ENCODE results near the gene KCNQ4. TPM values are rescaled to one million over a fixed set of nuclear protein-coding genes. Genes with fewer than 3 reads are reported as not detected.

Gene KCNQ4
- total RNA-seq, 1 experiment from 2014 or later, result 1.4 TPM

DNA sequence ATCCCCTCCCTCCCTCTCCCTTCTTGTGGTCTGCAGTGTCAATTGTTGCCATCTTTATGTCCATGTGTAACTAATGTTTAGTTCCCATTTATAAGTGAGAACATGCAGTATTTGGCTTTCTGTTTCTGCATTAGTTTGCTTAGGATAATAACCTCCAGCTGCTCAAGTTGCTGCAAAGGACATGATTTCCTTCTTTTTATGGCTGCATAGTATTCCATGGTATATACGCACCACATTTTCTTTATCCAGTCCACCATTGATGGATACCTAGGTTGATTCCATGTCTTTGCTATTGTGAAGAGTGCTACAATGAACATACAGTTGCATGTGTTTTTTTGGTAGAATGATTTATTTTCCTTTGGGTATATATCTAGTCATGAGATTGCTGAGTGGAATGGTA is 62.3 kb downstream of the KCNQ4 start:
- H3K4me1 ChIP-seq (ENCODE audit: insufficient read depth, low read length), result no peaks in the 10 kb centered on the region
- H2BK120ac ChIP-seq (ENCODE audit: low read depth, low read length, poor library complexity, severe bottlenecking), result no peak overlapping the region
- peaks cover 18% of the 10 kb centered on the region for H3K27me3 Mint-ChIP-seq (ENCODE audit: low read depth)
- H3T11ph ChIP-seq (ENCODE audit: low read length), result no peak overlapping the region
- no peak overlapping the region for H4K91ac ChIP-seq (ENCODE audit: insufficient read length, low read depth, low read length)
- H4K8ac ChIP-seq (replicated peaks; ENCODE audit: insufficient read length, low read depth, low read length), result no peak overlapping the region
- no peaks in the 10 kb centered on the region for H3K79me2 ChIP-seq (ENCODE audit: insufficient read depth, low read length)
- peaks cover 4 to 5% of the 10 kb centered on the region in 2 experiments; a peak in 4 of 5 replicates for H3K9me3 Mint-ChIP-seq
- WGBS (ENCODE audit: extremely low coverage, insufficient read length, low lambda C conversion rate), result no CpG with 5 or more reads among the region's 1 CpG
- no peak overlapping the region for H3K4me3 Mint-ChIP-seq
- no peak overlapping the region for H3K4ac ChIP-seq (ENCODE audit: low read depth, low read length)
- H3K23me2 ChIP-seq (ENCODE audit: insufficient read length, low read depth, low read length, poor library complexity, severe bottlenecking), result no peaks in the 10 kb centered on the region
- no peak overlapping the region for H4K5ac ChIP-seq (ENCODE audit: insufficient read length, low read depth, low read length)
- no peak overlapping the region for H2BK12ac ChIP-seq (ENCODE audit: insufficient read length, low read depth, low read length)
- TF ChIP-seq, protein P1, sequence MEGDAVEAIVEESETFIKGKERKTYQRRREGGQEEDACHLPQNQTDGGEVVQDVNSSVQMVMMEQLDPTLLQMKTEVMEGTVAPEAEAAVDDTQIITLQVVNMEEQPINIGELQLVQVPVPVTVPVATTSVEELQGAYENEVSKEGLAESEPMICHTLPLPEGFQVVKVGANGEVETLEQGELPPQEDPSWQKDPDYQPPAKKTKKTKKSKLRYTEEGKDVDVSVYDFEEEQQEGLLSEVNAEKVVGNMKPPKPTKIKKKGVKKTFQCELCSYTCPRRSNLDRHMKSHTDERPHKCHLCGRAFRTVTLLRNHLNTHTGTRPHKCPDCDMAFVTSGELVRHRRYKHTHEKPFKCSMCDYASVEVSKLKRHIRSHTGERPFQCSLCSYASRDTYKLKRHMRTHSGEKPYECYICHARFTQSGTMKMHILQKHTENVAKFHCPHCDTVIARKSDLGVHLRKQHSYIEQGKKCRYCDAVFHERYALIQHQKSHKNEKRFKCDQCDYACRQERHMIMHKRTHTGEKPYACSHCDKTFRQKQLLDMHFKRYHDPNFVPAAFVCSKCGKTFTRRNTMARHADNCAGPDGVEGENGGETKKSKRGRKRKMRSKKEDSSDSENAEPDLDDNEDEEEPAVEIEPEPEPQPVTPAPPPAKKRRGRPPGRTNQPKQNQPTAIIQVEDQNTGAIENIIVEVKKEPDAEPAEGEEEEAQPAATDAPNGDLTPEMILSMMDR (conservative IDR thresholded peaks at IDR 0.05), result no peak
- H3K36me3 Mint-ChIP-seq (ENCODE audit: insufficient read depth in 1 of 3, low read depth in 3 of 3), result no peaks in the 10 kb centered on the region; a peak in 1 of 7 replicates
- H3K27ac Mint-ChIP-seq, result no peak overlapping the region
- no peak overlapping the region for H3K23ac ChIP-seq (ENCODE audit: insufficient read length, low read depth, low read length)
- H4K20me1 ChIP-seq (ENCODE audit: control insufficient read depth, insufficient read depth, insufficient read length), result no peaks in the 10 kb centered on the region
- no peak overlapping the region for H3K4me2 ChIP-seq (ENCODE audit: insufficient read depth, insufficient read length, low read length)
- no peak overlapping the region for H3K14ac ChIP-seq (ENCODE audit: insufficient read depth, low read length)
- H3K56ac ChIP-seq (ENCODE audit: insufficient read length, low read depth, low read length), result no peak overlapping the region
- no peak overlapping the region for H2AFZ ChIP-seq (ENCODE audit: low read length)
- H3K27me3 ChIP-seq (ENCODE audit: insufficient read depth, low read length), result no peaks in the 10 kb centered on the region
- H2BK5ac ChIP-seq (ENCODE audit: insufficient read length, low read length), result no peak overlapping the region
- no peak overlapping the region for H3K27ac ChIP-seq (ENCODE audit: insufficient read length, low read depth, low read length)
- no peaks in the 10 kb centered on the region for H3K79me1 ChIP-seq (ENCODE audit: insufficient read depth, low read depth, low read length, poor library complexity, severe bottlenecking)
- no peak overlapping the region for H3K18ac ChIP-seq (ENCODE audit: insufficient read length, low read depth, low read length)
- no peak overlapping the region for H3K9ac ChIP-seq (ENCODE audit: extremely low read depth, insufficient read length, low read length)
- H2BK15ac ChIP-seq (ENCODE audit: low read depth, low read length), result no peak overlapping the region
- no peaks in the 10 kb centered on the region for H3K9me3 ChIP-seq (ENCODE audit: control insufficient read depth, low read depth, low read length)
- no peak for DNase-seq
- H3K4me1 Mint-ChIP-seq, result peaks cover 4 to 5% of the 10 kb centered on the region in 2 experiments
- no peak overlapping the region for H2BK20ac ChIP-seq (ENCODE audit: low read depth, low read length, poor library complexity, severe bottlenecking)
- H2AK5ac ChIP-seq (ENCODE audit: insufficient read length, low read length), result no peak overlapping the region
